CD14-positive monocyte (primary cell): ENCODE results near the gene ERFE. TPM values are rescaled to one million over a fixed set of nuclear protein-coding genes. Genes with fewer than 3 reads are reported as not detected.

ENCODE experiments used
- DNase-seq, 3 donors: peaks; one replicate each; pipeline ENCODE4 v3.0.0-alpha.2; 2011 to 2022
- H2AFZ ChIP-seq: 2 replicates; pipeline ENCODE4 v1.6.0; 2012; ENCODE audit warnings: mild to moderate bottlenecking, low read depth, low read length, inconsistent platforms; ENCODE audit not compliant: insufficient read depth, poor library complexity, severe bottlenecking
- H3K27ac ChIP-seq, 2 donors: 1 replicate in 1 of 2; 2 replicates in 1 of 2; pipeline ENCODE4 v1.5.1; 2012 to 2013; ENCODE audit warnings: low read length in 2 of 2, control low read depth in 1 of 2, inconsistent platforms in 1 of 2, low read depth in 1 of 2, mild to moderate bottlenecking in 1 of 2
- H3K27me3 ChIP-seq, 2 donors: one replicate each; pipeline versions ENCODE4 v1.6.0 to v1.6.1; 2011 to 2013; ENCODE audit warnings: low read length in 2 of 2; ENCODE audit not compliant: control insufficient read depth in 2 of 2, insufficient read depth in 2 of 2
- H3K36me3 ChIP-seq, 2 donors: replicated peaks in 1 of 2; 1 replicate in 1 of 2; 2 replicates in 1 of 2; pipeline versions ENCODE4 v1.5.1 to v1.6.1; 2012 to 2013; ENCODE audit warnings: low read length in 2 of 2, control low read depth in 1 of 2, inconsistent platforms in 1 of 2, mild to moderate bottlenecking in 1 of 2; ENCODE audit not compliant: insufficient read depth in 2 of 2, control insufficient read depth in 1 of 2
- H3K4me1 ChIP-seq, 2 donors: 1 replicate in 1 of 2; 2 replicates in 1 of 2; pipeline versions ENCODE4 v1.5.1 to v1.6.1; 2012 to 2013; ENCODE audit warnings: low read length in 2 of 2, control low read depth in 1 of 2, inconsistent platforms in 1 of 2, mild to moderate bottlenecking in 1 of 2, moderate library complexity in 1 of 2; ENCODE audit not compliant: insufficient read depth in 2 of 2, control insufficient read depth in 1 of 2
- H3K4me2 ChIP-seq: replicated peaks from 2 replicates; pipeline ENCODE3; 2012; ENCODE audit warnings: low read length, moderate library complexity, mild to moderate bottlenecking; ENCODE audit not compliant: poor library complexity, severe bottlenecking; ENCODE audit errors: extremely low read depth
- H3K4me3 ChIP-seq, 3 experiments: fragments of 200-600 bp in 1 of 3; sonication (generic) in 1 of 3; replicated peaks in 1 of 3; 1 replicate in 2 of 3; 2 replicates in 1 of 3; pipeline ENCODE4 v1.5.1; 2011 to 2013; ENCODE audit warnings: low read length in 3 of 3, mild to moderate bottlenecking in 3 of 3, control low read depth in 2 of 3, low read depth in 2 of 3, inconsistent platforms in 1 of 3, moderate library complexity in 1 of 3
- H3K79me2 ChIP-seq: 2 replicates; pipeline ENCODE4 v1.6.0; 2012; ENCODE audit warnings: mild to moderate bottlenecking, control low read depth, inconsistent platforms, low read length, moderate library complexity; ENCODE audit not compliant: insufficient read depth
- H3K9ac ChIP-seq: 2 replicates; pipeline ENCODE4 v1.6.0; 2017; ENCODE audit warnings: low read length, mild to moderate bottlenecking; ENCODE audit not compliant: insufficient read depth, poor library complexity, severe bottlenecking
- H3K9me3 ChIP-seq, 2 donors: replicated peaks in 1 of 2; 1 replicate in 1 of 2; 2 replicates in 1 of 2; pipeline versions ENCODE4 v1.5.1 to v1.6.1; 2012 to 2013; ENCODE audit warnings: low read length in 2 of 2, control low read depth in 1 of 2; ENCODE audit not compliant: control insufficient read depth in 1 of 2, insufficient read depth in 1 of 2
- H4K20me1 ChIP-seq: 2 replicates; pipeline ENCODE4 v1.6.0; 2012; ENCODE audit warnings: mild to moderate bottlenecking, low read length, control low read depth, moderate library complexity; ENCODE audit not compliant: insufficient read depth
- H3K27ac Mint-ChIP-seq, 7 donors: one replicate each; pipeline ENCODE4 v1.8.0; 2020; ENCODE audit warnings: mild to moderate bottlenecking in 7 of 7, mixed read lengths in 7 of 7, moderate library complexity in 6 of 7, inconsistent platforms in 2 of 7
- H3K27me3 Mint-ChIP-seq, 3 donors: one replicate each; pipeline ENCODE4 v1.8.0; 2021 to 2022; ENCODE audit warnings: low read depth in 3 of 3, mild to moderate bottlenecking in 3 of 3, mixed read lengths in 3 of 3, moderate library complexity in 3 of 3, inconsistent platforms in 1 of 3
- H3K36me3 Mint-ChIP-seq, 2 donors: one replicate each; pipeline ENCODE4 v1.8.0; 2020; ENCODE audit warnings: mixed read lengths in 2 of 2, inconsistent platforms in 1 of 2, mild to moderate bottlenecking in 1 of 2
- H3K4me1 Mint-ChIP-seq: one replicate; pipeline ENCODE4 v1.8.0; 2020; ENCODE audit warnings: mild to moderate bottlenecking, mixed read lengths
- H3K4me3 Mint-ChIP-seq, 2 donors: one replicate each; pipeline ENCODE4 v1.8.0; 2020; ENCODE audit warnings: mild to moderate bottlenecking in 2 of 2, mixed read lengths in 2 of 2, moderate library complexity in 1 of 2
- H3K9me3 Mint-ChIP-seq, 7 donors: one replicate each; pipeline ENCODE4 v1.8.0; 2020 to 2022; ENCODE audit warnings: mixed read lengths in 7 of 7, mild to moderate bottlenecking in 6 of 7, moderate library complexity in 6 of 7, inconsistent platforms in 2 of 7
- CTCF ChIP-seq: fragments of 200-600 bp; IDR thresholded peaks from one replicate; pipeline ENCODE4 v1.8.0; 2022; ENCODE audit warnings: antibody characterized with exemption, mild to moderate bottlenecking
- WGBS: methylation state at CpG from one replicate; pipeline ENCODE4 v1.1.5; 2013; ENCODE audit warnings: missing lambda C conversion rate; ENCODE audit not compliant: insufficient coverage; 5-methylcytosine and 5-hydroxymethylcytosine counted together
- intact Hi-C, 2 donors: fragments of 100-400 bp; cut with micrococcal nuclease; formaldehyde crosslinking; loops; one replicate each; pipeline versions ENCODE4 v1.15.0 to v1.15.1; 2023
- polyA plus RNA-seq, 3 donors: library from polyadenylated mRNA; depleted of rRNA in 1 of 3; unstranded in 2 of 3; stranded (reverse) in 1 of 3; fragments of 300-500 nt in 2 of 3; fragments of >200 nt in 1 of 3; fragmentation: Illumina TruSeq in 2 of 3; gene quantifications; 1 replicate in 2 of 3; 2 replicates in 1 of 3; pipeline ENCODE4 v1.2.3, GENCODE V29; 2012 to 2021

The ERFE gene
- polyA plus RNA-seq, 3 donors: not detected

DNA sequence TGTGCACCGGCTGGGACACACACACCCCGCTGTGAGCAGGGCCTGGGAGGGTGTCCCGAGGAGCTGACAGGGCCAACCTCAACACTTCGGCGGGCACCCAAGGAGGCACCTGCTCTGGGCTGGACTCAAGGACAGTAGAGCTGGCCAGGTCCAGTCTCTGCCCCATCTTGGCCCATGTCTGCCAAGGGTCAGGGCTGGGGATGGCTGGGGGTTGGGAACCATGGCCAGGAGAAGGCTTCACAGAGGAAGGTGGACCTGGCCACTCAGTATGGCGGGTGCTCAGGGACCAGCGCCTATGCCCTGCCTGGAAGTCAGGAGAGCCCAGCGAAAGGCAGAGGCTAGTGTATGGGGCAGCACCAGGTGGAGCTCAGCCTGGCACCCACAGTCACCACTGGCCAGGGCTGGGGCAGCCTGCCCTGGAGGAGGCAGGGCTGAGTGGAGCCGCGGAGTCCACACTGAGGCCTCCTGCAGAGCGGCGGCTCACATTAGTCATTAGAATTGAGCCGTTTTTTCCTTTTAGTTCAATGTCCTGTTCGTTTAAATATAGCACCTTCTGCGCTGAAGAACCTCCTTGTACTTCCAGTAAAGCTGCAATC lies 4.2 kb downstream of the ERFE start:
- peaks cover 0 to 14% (median 0%) of the 10 kb centered on the region in 7 donors for H3K9me3 Mint-ChIP-seq
- intact Hi-C loops: no loop called here
- no peak overlapping the region for H3K27ac ChIP-seq
- peaks cover 0 to 7% of the 10 kb centered on the region in 2 donors for H3K9me3 ChIP-seq
- H3K27me3 ChIP-seq: peaks cover 7 to 53% of the 10 kb centered on the region in 2 donors
- no peak overlapping the region for H3K4me2 ChIP-seq
- no peaks in the 10 kb centered on the region for H4K20me1 ChIP-seq
- no peak for DNase-seq
- H3K4me3 ChIP-seq: no peak overlapping the region
- no peak overlapping the region for H2AFZ ChIP-seq
- H3K4me1 ChIP-seq: peaks cover 7 to 8% of the 10 kb centered on the region in 2 donors
- H3K9ac ChIP-seq: no peak overlapping the region
- peaks cover 11% of the 10 kb centered on the region in 2 donors for H3K36me3 Mint-ChIP-seq
- no peaks in the 10 kb centered on the region for H3K79me2 ChIP-seq
- H3K4me1 Mint-ChIP-seq: peaks cover 15% of the 10 kb centered on the region
- no peak for TF ChIP-seq CTCF
- peaks cover 3 to 6% of the 10 kb centered on the region in 2 donors for H3K36me3 ChIP-seq
- peaks cover 47 to 72% (median 61%) of the 10 kb centered on the region in 3 donors for H3K27me3 Mint-ChIP-seq
- 82% methylated on average over 10 of the region's 15 CpGs for WGBS
- no peak overlapping the region for H3K27ac Mint-ChIP-seq
- H3K4me3 Mint-ChIP-seq: peak overlapping the region in 1 of 2 donors; percentile 51

DNA sequence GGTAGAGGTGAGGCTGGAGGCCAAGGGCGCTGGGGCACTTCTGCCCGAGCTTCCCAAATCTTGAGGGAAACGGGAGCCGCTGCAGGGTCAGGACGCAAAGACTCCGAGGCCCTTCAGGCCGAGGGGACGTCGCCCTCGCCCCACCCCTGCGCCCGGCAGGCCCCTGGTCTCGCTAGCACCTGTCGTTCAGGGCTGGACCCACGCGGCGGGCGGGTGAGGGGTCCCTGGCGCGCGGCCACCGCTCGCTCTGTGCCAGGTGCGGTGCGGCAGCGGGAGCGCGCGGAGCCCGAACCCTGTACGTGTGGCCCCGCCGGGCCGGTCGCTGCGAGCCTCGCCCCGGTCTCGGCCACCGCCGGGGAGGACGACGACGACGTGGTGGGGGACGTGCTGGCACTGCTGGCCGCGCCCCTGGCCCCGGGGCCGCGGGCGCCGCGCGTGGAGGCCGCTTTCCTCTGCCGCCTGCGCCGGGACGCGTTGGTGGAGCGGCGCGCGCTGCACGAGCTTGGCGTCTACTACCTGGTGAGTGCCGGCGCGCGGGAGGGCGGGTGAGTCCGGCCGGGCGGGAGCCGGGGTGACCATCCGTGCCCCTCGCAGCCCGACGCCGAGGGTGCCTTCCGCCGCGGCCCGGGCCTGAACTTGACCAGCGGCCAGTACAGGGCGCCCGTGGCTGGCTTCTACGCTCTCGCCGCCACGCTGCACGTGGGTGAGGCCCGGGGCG lies 4.9 kb downstream of the ERFE start:
- Histone ChIP-seq H2AFZ (no peak overlapping the region), H3K4me3 (no peak overlapping the region), H3K27ac (no peak overlapping the region), H3K4me2 (no peak overlapping the region), H3K9me3 (peaks cover 0 to 7% of the 10 kb centered on the region in 2 donors), H3K4me1 (peaks cover 7 to 8% of the 10 kb centered on the region in 2 donors), H3K9ac (no peak overlapping the region), H4K20me1 (no peaks in the 10 kb centered on the region), H3K27me3 (peaks cover 7 to 47% of the 10 kb centered on the region in 2 donors), H3K79me2 (no peaks in the 10 kb centered on the region), H3K36me3 (peaks cover 5 to 13% of the 10 kb centered on the region in 2 donors)
- no peak for TF ChIP-seq CTCF
- H3K4me3 Mint-ChIP-seq: peak overlapping the region in 1 of 2 donors; percentile 51
- no peak for DNase-seq
- intact Hi-C loops: no loop called here
- H3K9me3 Mint-ChIP-seq: peaks cover 0 to 14% (median 0%) of the 10 kb centered on the region in 7 donors
- H3K4me1 Mint-ChIP-seq: peaks cover 15% of the 10 kb centered on the region
- no peak overlapping the region for H3K27ac Mint-ChIP-seq
- H3K27me3 Mint-ChIP-seq: peaks cover 46 to 66% (median 55%) of the 10 kb centered on the region in 3 donors
- H3K36me3 Mint-ChIP-seq: peaks cover 18% of the 10 kb centered on the region in 2 donors
- WGBS: 3% methylated on average over 95 of the region's 95 CpGs
